Naive thymus-derived CD8-positive, alpha-beta T cell (primary cell): ENCODE measurements around the gene GPD2. TPM values are rescaled to one million over a fixed set of nuclear protein-coding genes. Genes with fewer than 3 reads are reported as not detected.
A peak's percentile ranks its signal among the peaks of the same experiment; 100 is the strongest.
"Not testable (repeated sequence)": the region's sequence is repeated elsewhere in the genome, so short reads cannot be mapped to it uniquely, and the experiment has no call there.

Source experiments
- ATAC-seq, 2 donors: fragments of 150-1000 bp; cut with Tn5 transposase in 1 of 2; sonication (Bioruptor Pico), chemical (Tn5 transposase) in 1 of 2; 1 replicate in 1 of 2; 2 replicates in 1 of 2; pipeline ENCODE4 v1.10.0; 2021; ENCODE audit warnings: mild to moderate bottlenecking in 2 of 2, moderate library complexity in 2 of 2
- POLR2A ChIA-PET: fragments of 350-600 bp; sonication (Branson Sonifier 250); formaldehyde crosslinking; loops from one replicate; lab custom pipeline; 2021; ENCODE audit warnings: antibody characterized with exemption; lab: Charles Lee
- DNase-seq, 10 donors: peaks; one replicate each; pipeline versions ENCODE4 v3.0.0 to v3.0.0-alpha.2; 2020 to 2022
- H3K27ac Mint-ChIP-seq, 10 donors: one replicate each; pipeline ENCODE4 v1.8.0; 2020 to 2022; ENCODE audit warnings: mild to moderate bottlenecking in 10 of 10, mixed read lengths in 10 of 10, moderate library complexity in 4 of 10, inconsistent platforms in 1 of 10
- H3K27me3 Mint-ChIP-seq, 5 donors: one replicate each; pipeline ENCODE4 v1.8.0; 2021 to 2022; ENCODE audit warnings: mixed read lengths in 5 of 5
- H3K36me3 Mint-ChIP-seq, 3 donors: one replicate each; pipeline ENCODE4 v1.8.0; 2020 to 2022; ENCODE audit warnings: mixed read lengths in 3 of 3, mild to moderate bottlenecking in 2 of 3, inconsistent platforms in 1 of 3
- H3K4me1 Mint-ChIP-seq, 4 donors: one replicate each; pipeline ENCODE4 v1.8.0; 2021 to 2022; ENCODE audit warnings: mixed read lengths in 4 of 4
- H3K4me3 Mint-ChIP-seq, 10 donors: one replicate each; pipeline ENCODE4 v1.8.0; 2020 to 2022; ENCODE audit warnings: mild to moderate bottlenecking in 10 of 10, mixed read lengths in 10 of 10, moderate library complexity in 6 of 10, inconsistent platforms in 1 of 10
- H3K9me3 Mint-ChIP-seq, 9 donors: one replicate each; pipeline ENCODE4 v1.8.0; 2020 to 2022; ENCODE audit warnings: mixed read lengths in 9 of 9, mild to moderate bottlenecking in 3 of 9, inconsistent platforms in 1 of 9, moderate library complexity in 1 of 9
- polyA plus RNA-seq, 3 donors: library from polyadenylated mRNA; unstranded; fragments of 300-500 nt; fragmentation: Illumina TruSeq; gene quantifications; one replicate each; pipeline ENCODE4 v1.2.3, GENCODE V29; 2021
- total RNA-seq, 8 experiments: library from RNA in 2 of 8; stranded (reverse) in 2 of 8; gene quantifications; one replicate each; pipeline ENCODE4 v1.2.3 and lab custom pipeline; 2021 to 2026

The GPD2 gene
- total and polyA plus RNA-seq, 5 experiments from 2014 or later = 3.0 to 10.2 (median 4.0) TPM

GRCh38 chr2:156486614-156487013 lies 50.4 kb downstream of the GPD2 start:
- H3K36me3 Mint-ChIP-seq = peaks cover 6 to 27% (median 18%) of the 10 kb centered on the region in 3 donors
- no peaks in the 10 kb centered on the region for H3K9me3 Mint-ChIP-seq
- H3K4me1 Mint-ChIP-seq = peaks cover 6 to 37% (median 14%) of the 10 kb centered on the region in 4 donors
- DNase-seq (no peak), ATAC-seq (no peak)
- no peak overlapping the region for H3K4me3 Mint-ChIP-seq
- POLR2A ChIA-PET = no interaction called here
- H3K27ac Mint-ChIP-seq = peak overlapping the region in 1 of 10 donors; percentile 39
- no peaks in the 10 kb centered on the region for H3K27me3 Mint-ChIP-seq

DNA sequence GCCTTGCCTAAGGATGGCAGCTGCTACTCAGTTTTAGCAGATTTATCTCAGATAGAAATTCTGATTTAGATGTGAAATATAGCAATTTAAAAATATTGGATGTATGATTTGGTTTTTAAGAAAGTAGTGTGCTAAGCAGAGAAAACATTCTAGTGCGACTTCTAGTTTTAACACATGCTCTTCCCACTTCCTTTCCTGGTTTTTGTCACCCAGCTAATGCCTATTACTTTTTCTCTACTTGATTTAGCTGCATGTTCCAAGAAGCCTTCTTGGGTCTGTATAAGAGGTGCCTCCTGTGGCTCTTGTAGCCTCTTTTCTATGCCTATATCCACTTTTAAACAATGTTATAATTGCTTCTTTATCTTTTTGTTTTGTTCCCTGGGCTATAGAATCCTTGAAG lies 53.0 kb downstream of the GPD2 start:
- no peak for ATAC-seq
- Mint-ChIP-seq H3K9me3 (no peaks in the 10 kb centered on the region), H3K4me1 (peaks cover 15 to 34% (median 19%) of the 10 kb centered on the region in 4 donors), H3K4me3 (no peak overlapping the region), H3K36me3 (peaks cover 6 to 8% (median 7%) of the 10 kb centered on the region in 3 donors), H3K27ac (no peak overlapping the region), H3K27me3 (no peaks in the 10 kb centered on the region)
- POLR2A ChIA-PET = no interaction called here
- DNase-seq = no peak

DNA sequence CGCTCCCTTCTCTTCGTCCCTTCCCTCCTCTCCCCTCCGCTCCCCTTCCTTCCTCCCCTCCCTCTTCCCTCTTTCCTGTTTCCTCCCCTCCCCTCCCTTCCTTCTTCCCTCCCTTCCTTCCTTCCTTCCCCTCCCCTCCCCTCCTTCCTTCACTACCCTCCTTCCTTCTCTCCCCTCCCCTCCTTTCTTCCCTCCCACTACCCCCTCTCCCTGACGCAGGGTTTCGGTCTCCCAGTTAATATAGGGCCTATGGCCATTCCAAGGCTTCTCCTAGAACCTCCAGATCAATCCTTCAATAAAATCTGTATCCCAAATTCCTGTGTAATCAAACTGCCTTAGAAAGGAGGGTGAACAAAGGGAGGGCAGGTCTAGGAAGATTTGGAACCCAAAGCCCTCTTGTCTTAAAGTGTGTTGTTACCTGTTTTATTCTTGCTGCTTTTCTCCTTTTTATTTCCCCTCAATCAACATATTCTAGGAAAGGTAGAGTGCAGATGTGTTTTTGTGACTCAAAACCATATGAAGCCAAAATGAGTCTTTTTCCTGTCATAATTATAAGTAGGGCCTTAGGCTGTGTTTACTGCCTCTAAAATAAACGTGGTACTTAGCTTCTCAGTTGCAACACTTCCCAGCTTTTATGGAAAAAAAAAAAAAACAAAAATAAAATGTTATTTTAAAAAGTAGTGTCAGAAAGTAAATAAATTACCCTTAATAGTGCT lies 53.7 kb downstream of the GPD2 start:
- POLR2A ChIA-PET = interaction anchor here (0.6 kb wide), 1 partner anchor 65 kb away, joined by 3 read pairs; no protein-coding TSS in a partner anchor

DNA sequence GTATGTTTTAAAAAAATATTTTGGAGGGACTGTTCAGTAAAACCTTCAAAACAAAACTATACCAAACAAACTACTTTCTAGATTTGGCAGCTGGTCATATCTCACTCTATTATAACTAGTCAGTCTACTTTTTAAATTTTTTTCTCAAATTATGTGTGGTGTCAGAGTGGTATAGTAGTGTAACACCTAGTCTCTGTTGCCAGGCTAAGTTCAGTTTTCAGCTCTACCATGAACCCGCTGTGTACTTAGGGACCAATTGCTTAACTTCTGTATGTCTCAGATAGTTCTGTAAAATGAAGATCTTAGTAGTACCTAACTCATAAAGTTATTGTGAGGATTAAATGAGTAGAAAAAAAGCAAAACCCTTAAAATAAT lies 54.3 kb downstream of the GPD2 start:
- Mint-ChIP-seq H3K4me1 (peaks cover 16 to 33% (median 19%) of the 10 kb centered on the region in 4 donors), H3K9me3 (no peaks in the 10 kb centered on the region), H3K27ac (peak overlapping the region in 1 of 10 donors; percentile 18), H3K36me3 (peaks cover 0 to under 1% (median 0%) of the 10 kb centered on the region in 3 donors), H3K27me3 (no peaks in the 10 kb centered on the region), H3K4me3 (no peak overlapping the region)
- POLR2A ChIA-PET = interaction anchor here (0.6 kb wide), 1 partner anchor 66 kb away, joined by 3 read pairs; no protein-coding TSS in a partner anchor
- no peak for DNase-seq
- ATAC-seq = no peak

More for the DNA sequence above, 53.7 kb downstream of the GPD2 start:
- peak overlapping the region in 2 of 10 donors; percentile 18 to 41 for H3K27ac Mint-ChIP-seq
- peaks cover 2 to 4% (median 4%) of the 10 kb centered on the region in 3 donors for H3K36me3 Mint-ChIP-seq
- DNase-seq (no peak), ATAC-seq (no peak)
- H3K4me3 Mint-ChIP-seq = no peak overlapping the region
- peaks cover 14 to 32% (median 19%) of the 10 kb centered on the region in 4 donors for H3K4me1 Mint-ChIP-seq
- H3K9me3 Mint-ChIP-seq = no peaks in the 10 kb centered on the region
- no peaks in the 10 kb centered on the region for H3K27me3 Mint-ChIP-seq

DNA sequence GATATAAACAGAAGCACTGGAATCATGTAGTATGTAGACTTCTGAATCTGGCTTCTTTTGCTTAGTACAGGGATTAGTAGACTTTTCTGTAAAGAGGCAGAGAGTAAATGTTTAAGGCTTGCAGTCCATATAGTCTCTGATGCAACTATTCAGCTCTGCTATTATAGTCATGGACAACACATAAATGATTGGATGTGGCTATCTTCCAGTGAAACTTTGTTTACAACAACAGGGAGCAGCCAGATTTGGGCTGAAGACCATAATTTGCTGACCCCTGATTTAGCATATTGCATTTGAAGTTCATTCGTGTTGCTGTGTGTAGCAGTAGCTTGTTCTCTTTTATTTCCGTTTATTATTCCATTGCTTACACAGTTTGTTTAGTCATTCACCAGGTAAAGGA lies 55.0 kb downstream of the GPD2 start:
- ATAC-seq (no peak), DNase-seq (no peak)
- Mint-ChIP-seq H3K9me3 (no peaks in the 10 kb centered on the region), H3K4me3 (no peak overlapping the region), H3K4me1 (peaks cover 16 to 39% (median 22%) of the 10 kb centered on the region in 4 donors), H3K27ac (no peak overlapping the region), H3K27me3 (no peaks in the 10 kb centered on the region), H3K36me3 (no peaks in the 10 kb centered on the region)
- POLR2A ChIA-PET = no interaction called here

- peak overlapping the region in 6 of 10 donors; percentile 0 to 23 (median 12) for H3K27ac Mint-ChIP-seq
- peaks cover 0 to 4% (median 4%) of the 10 kb centered on the region in 3 donors for H3K36me3 Mint-ChIP-seq
Observed at GRCh38 chr2:156492979-156493378, 56.8 kb downstream of the GPD2 start.

GRCh38 chr2:156495998-156496397 lies 59.8 kb downstream of the GPD2 start:
- peak overlapping the region in 2 of 10 donors; percentile 57 to 72 for H3K27ac Mint-ChIP-seq
- not testable (repeated sequence) for H3K27me3 Mint-ChIP-seq, H3K4me3 Mint-ChIP-seq, H3K9me3 Mint-ChIP-seq, H3K36me3 Mint-ChIP-seq
- POLR2A ChIA-PET = interaction anchor here (0.7 kb wide), 1 partner anchor 8 kb away, joined by 3 read pairs; no protein-coding TSS in a partner anchor
- DNase-seq (peak in 5 of 10 donors; percentile 6 to 49 (median 17)), ATAC-seq (peak; percentile 61 to 93)
- H3K4me1 Mint-ChIP-seq = peaks cover 11 to 18% (median 16%) of the 10 kb centered on the region in 4 donors

More at GRCh38 chr2:156492979-156493378, 56.8 kb downstream of the GPD2 start:
- Mint-ChIP-seq H3K27me3 (no peaks in the 10 kb centered on the region), H3K4me3 (no peak overlapping the region), H3K4me1 (peaks cover 16 to 34% (median 24%) of the 10 kb centered on the region in 4 donors), H3K9me3 (no peaks in the 10 kb centered on the region)
- ATAC-seq (no peak), DNase-seq (no peak)
- POLR2A ChIA-PET = no interaction called here

GRCh38 chr2:156505696-156506095 lies 69.5 kb downstream of the GPD2 start:
- POLR2A ChIA-PET = no interaction called here
- Mint-ChIP-seq H3K36me3 (peaks cover 0 to 11% (median 4%) of the 10 kb centered on the region in 3 donors), H3K27me3 (no peaks in the 10 kb centered on the region), H3K9me3 (no peaks in the 10 kb centered on the region), H3K4me1 (peaks cover 0 to 5% (median 1%) of the 10 kb centered on the region in 4 donors), H3K27ac (no peak overlapping the region), H3K4me3 (no peak overlapping the region)
- DNase-seq = no peak
- no peak for ATAC-seq

- Mint-ChIP-seq H3K9me3 (no peaks in the 10 kb centered on the region), H3K27ac (no peak overlapping the region), H3K4me1 (peaks cover 0 to 5% (median 1%) of the 10 kb centered on the region in 4 donors), H3K36me3 (peaks cover 0 to 59% (median 39%) of the 10 kb centered on the region in 3 donors), H3K27me3 (no peaks in the 10 kb centered on the region), H3K4me3 (no peak overlapping the region)
- POLR2A ChIA-PET = no interaction called here
- no peak for ATAC-seq
- no peak for DNase-seq
Observed at GRCh38 chr2:156511122-156511521, 74.9 kb downstream of the GPD2 start.

- DNase-seq (no peak), ATAC-seq (no peak)
- no peak overlapping the region for H3K27ac Mint-ChIP-seq
- peaks cover 0 to 5% (median 1%) of the 10 kb centered on the region in 4 donors for H3K4me1 Mint-ChIP-seq
- no peaks in the 10 kb centered on the region for H3K9me3 Mint-ChIP-seq
- POLR2A ChIA-PET = no interaction called here
- no peak overlapping the region for H3K4me3 Mint-ChIP-seq
- peaks cover 0 to 56% (median 39%) of the 10 kb centered on the region in 3 donors for H3K36me3 Mint-ChIP-seq
- H3K27me3 Mint-ChIP-seq = no peaks in the 10 kb centered on the region
Observed at GRCh38 chr2:156511803-156512202, 75.6 kb downstream of the GPD2 start.

- Mint-ChIP-seq H3K27me3 (no peaks in the 10 kb centered on the region), H3K4me1 (peaks cover 0 to 5% (median 1%) of the 10 kb centered on the region in 4 donors), H3K4me3 (no peak overlapping the region), H3K27ac (no peak overlapping the region), H3K9me3 (no peaks in the 10 kb centered on the region), H3K36me3 (peaks cover 0 to 60% (median 42%) of the 10 kb centered on the region in 3 donors)
- no peak for ATAC-seq
- POLR2A ChIA-PET = no interaction called here
- DNase-seq = no peak
Observed at GRCh38 chr2:156512451-156512850, 76.3 kb downstream of the GPD2 start.

DNA sequence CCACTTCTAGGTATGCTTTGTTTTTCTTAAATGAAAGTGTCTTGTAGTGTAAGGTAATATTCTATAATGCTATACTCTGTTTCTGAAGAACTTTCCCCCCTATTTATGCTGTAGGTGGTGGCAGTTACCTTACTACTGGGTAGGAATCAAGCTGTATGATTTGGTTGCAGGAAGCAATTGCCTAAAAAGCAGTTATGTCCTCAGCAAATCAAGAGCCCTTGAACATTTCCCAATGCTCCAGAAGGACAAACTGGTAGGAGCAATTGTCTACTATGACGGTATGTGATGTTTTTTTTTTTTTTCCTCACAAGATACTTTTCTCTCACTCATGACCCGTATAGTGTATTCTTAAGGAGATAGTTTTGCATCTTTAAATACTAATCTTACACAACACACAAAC lies 77.0 kb downstream of the GPD2 start:
- no peak for ATAC-seq
- Mint-ChIP-seq H3K27me3 (no peaks in the 10 kb centered on the region), H3K4me3 (no peak overlapping the region), H3K27ac (no peak overlapping the region), H3K9me3 (no peaks in the 10 kb centered on the region), H3K36me3 (peaks cover 0 to 63% (median 47%) of the 10 kb centered on the region in 3 donors), H3K4me1 (no peaks in the 10 kb centered on the region)
- POLR2A ChIA-PET = no interaction called here
- no peak for DNase-seq

- Mint-ChIP-seq H3K36me3 (peaks cover 0 to 48% (median 48%) of the 10 kb centered on the region in 3 donors), H3K27ac (no peak overlapping the region), H3K9me3 (no peaks in the 10 kb centered on the region), H3K27me3 (no peaks in the 10 kb centered on the region), H3K4me1 (no peaks in the 10 kb centered on the region), H3K4me3 (no peak overlapping the region)
- no peak for DNase-seq
- no peak for ATAC-seq
- POLR2A ChIA-PET = no interaction called here
Observed at GRCh38 chr2:156517419-156517818, 81.2 kb downstream of the GPD2 start.
